ENCODE measurements around the gene TPRG1L.
"Not testable (repeated sequence)": the region's sequence is repeated elsewhere in the genome, so short reads cannot be mapped to it uniquely, and the experiment has no call there.

Gene TPRG1L

GRCh38 chr1:3624200-3625136 is at the start of gene TPRG1L:
TSS of gene TPRG1L (plus strand) at chr1:3625015. CDS start at chr1:3625073, 58 bp downstream.
- DNase-seq (ENCODE audit: low spot score in 2 of 2) (peak; percentile 98 to 99), ATAC-seq (peak; percentile 96)
- Mint-ChIP-seq H3K4me3 (peak within 1 kb of the TSS; percentile 96), H3K4me1 (peaks cover 53% of the 10 kb centered on the region), H3K9me3 (no peaks in the 10 kb centered on the region), H3K36me3 (peaks cover 30% of the 10 kb centered on the region), H3K27ac (peak within 1 kb of the TSS; percentile 91)

- H3K4me3 Mint-ChIP-seq; H3K9me3 Mint-ChIP-seq; H3K27ac Mint-ChIP-seq; H3K36me3 Mint-ChIP-seq; DNase-seq (ENCODE audit: low spot score in 2 of 2); ATAC-seq; H3K4me1 Mint-ChIP-seq: not testable (repeated sequence)
These were observed 49.3 kb upstream of the TPRG1L start for GRCh38 chr1:3575515-3575914.

GRCh38 chr1:3575993-3576392 is 48.8 kb upstream of the TPRG1L start:
- ATAC-seq (no peak), DNase-seq (ENCODE audit: low spot score in 2 of 2) (no peak)
- no peak overlapping the region for H3K4me3 Mint-ChIP-seq
- H3K4me1 Mint-ChIP-seq, result no peaks in the 10 kb centered on the region
- H3K27ac Mint-ChIP-seq, result no peak overlapping the region
- no peaks in the 10 kb centered on the region for H3K9me3 Mint-ChIP-seq
- no peaks in the 10 kb centered on the region for H3K36me3 Mint-ChIP-seq

GRCh38 chr1:3577300-3577699 is 47.5 kb upstream of the TPRG1L start:
- no peak for DNase-seq (ENCODE audit: low spot score in 2 of 2)
- Mint-ChIP-seq H3K4me3 (no peak overlapping the region), H3K4me1 (no peaks in the 10 kb centered on the region), H3K36me3 (no peaks in the 10 kb centered on the region), H3K9me3 (no peaks in the 10 kb centered on the region), H3K27ac (no peak overlapping the region)
- no peak for ATAC-seq

GRCh38 chr1:3577711-3578432 is 46.9 kb upstream of the TPRG1L start:
- Mint-ChIP-seq H3K36me3 (no peaks in the 10 kb centered on the region), H3K9me3 (no peaks in the 10 kb centered on the region), H3K4me1 (no peaks in the 10 kb centered on the region), H3K27ac (no peak overlapping the region), H3K4me3 (no peak overlapping the region)
- no peak for DNase-seq (ENCODE audit: low spot score in 2 of 2)
- no peak for ATAC-seq

- H3K4me1 Mint-ChIP-seq, result no peaks in the 10 kb centered on the region
- no peak overlapping the region for H3K27ac Mint-ChIP-seq
- ATAC-seq (no peak), DNase-seq (ENCODE audit: low spot score in 2 of 2) (no peak)
- H3K36me3 Mint-ChIP-seq, result no peaks in the 10 kb centered on the region
- H3K9me3 Mint-ChIP-seq, result no peaks in the 10 kb centered on the region
- H3K4me3 Mint-ChIP-seq, result no peak overlapping the region
These were observed 46.4 kb upstream of the TPRG1L start for GRCh38 chr1:3578433-3578805.

GRCh38 chr1:3578906-3579305 is 45.9 kb upstream of the TPRG1L start:
- Mint-ChIP-seq H3K4me3 (no peak overlapping the region), H3K9me3 (no peaks in the 10 kb centered on the region), H3K4me1 (no peaks in the 10 kb centered on the region), H3K36me3 (no peaks in the 10 kb centered on the region), H3K27ac (no peak overlapping the region)
- no peak for DNase-seq (ENCODE audit: low spot score in 2 of 2)
- no peak for ATAC-seq

- Mint-ChIP-seq H3K4me3 (no peak overlapping the region), H3K9me3 (no peaks in the 10 kb centered on the region), H3K36me3 (no peaks in the 10 kb centered on the region), H3K4me1 (no peaks in the 10 kb centered on the region), H3K27ac (no peak overlapping the region)
- DNase-seq (ENCODE audit: low spot score in 2 of 2) (no peak), ATAC-seq (no peak)
These were observed 45.2 kb upstream of the TPRG1L start for GRCh38 chr1:3579626-3580025.

GRCh38 chr1:3580231-3580630 is 44.6 kb upstream of the TPRG1L start:
- Mint-ChIP-seq H3K9me3 (no peaks in the 10 kb centered on the region), H3K27ac (no peak overlapping the region), H3K4me3 (no peak overlapping the region), H3K36me3 (no peaks in the 10 kb centered on the region), H3K4me1 (no peaks in the 10 kb centered on the region)
- DNase-seq (ENCODE audit: low spot score in 2 of 2) (no peak), ATAC-seq (no peak)

GRCh38 chr1:3581296-3582036 is 43.3 kb upstream of the TPRG1L start:
- no peak overlapping the region for H3K27ac Mint-ChIP-seq
- DNase-seq (ENCODE audit: low spot score in 2 of 2), result no peak
- no peak for ATAC-seq
- H3K4me1 Mint-ChIP-seq, result no peaks in the 10 kb centered on the region
- H3K4me3 Mint-ChIP-seq, result no peak overlapping the region
- H3K9me3 Mint-ChIP-seq, result no peaks in the 10 kb centered on the region
- no peaks in the 10 kb centered on the region for H3K36me3 Mint-ChIP-seq

- not testable (repeated sequence) for H3K4me3 Mint-ChIP-seq; H3K9me3 Mint-ChIP-seq; DNase-seq (ENCODE audit: low spot score in 2 of 2); H3K27ac Mint-ChIP-seq; ATAC-seq; H3K36me3 Mint-ChIP-seq; H3K4me1 Mint-ChIP-seq
These were observed 41.1 kb upstream of the TPRG1L start for GRCh38 chr1:3583751-3584150.

- peak; percentile 83 for ATAC-seq
- DNase-seq (ENCODE audit: low spot score in 2 of 2), result no peak
- Mint-ChIP-seq H3K9me3 (no peaks in the 10 kb centered on the region), H3K4me1 (no peaks in the 10 kb centered on the region), H3K36me3 (no peaks in the 10 kb centered on the region), H3K4me3 (no peak overlapping the region), H3K27ac (no peak overlapping the region)
These were observed 39.9 kb upstream of the TPRG1L start for GRCh38 chr1:3584915-3585314.

- not testable (repeated sequence) for H3K4me3 Mint-ChIP-seq; DNase-seq (ENCODE audit: low spot score in 2 of 2); H3K27ac Mint-ChIP-seq; H3K9me3 Mint-ChIP-seq; H3K36me3 Mint-ChIP-seq; H3K4me1 Mint-ChIP-seq
- peak; percentile 42 for ATAC-seq
These were observed 39.4 kb upstream of the TPRG1L start for GRCh38 chr1:3585353-3585868.

- no peak overlapping the region for H3K27ac Mint-ChIP-seq
- no peaks in the 10 kb centered on the region for H3K9me3 Mint-ChIP-seq
- H3K4me3 Mint-ChIP-seq, result no peak overlapping the region
- H3K4me1 Mint-ChIP-seq, result no peaks in the 10 kb centered on the region
- DNase-seq (ENCODE audit: low spot score in 2 of 2) (no peak), ATAC-seq (no peak)
- H3K36me3 Mint-ChIP-seq, result no peaks in the 10 kb centered on the region
These were observed 38.8 kb upstream of the TPRG1L start for GRCh38 chr1:3585940-3586568.

Data from stimulated activated effector memory CD8-positive, alpha-beta T cell treated with anti-CD3 and anti-CD28 coated beads, Interleukin-12 subunit alpha, Interleukin-12 subunit beta, amount 100 ng/mL, for 72 hours (primary cell).